CD4-positive, alpha-beta T cell treated with Interleukin-2 at 100 ng/mL for 4 hours (primary cell): ENCODE results near the gene SYT9.
A peak's percentile ranks its signal among the peaks of the same experiment; 100 is the strongest.

ENCODE experiments used
- DNase-seq: peaks from one replicate; pipeline ENCODE4 v3.0.0-alpha.2; 2020; ENCODE audit warnings: low spot score

The SYT9 gene

GRCh38 chr11:7427733-7428132, 176.0 kb downstream of the SYT9 start:
- DNase-seq, result no peak

GRCh38 chr11:7428196-7428595, 176.5 kb downstream of the SYT9 start:
- DNase-seq, result no peak

GRCh38 chr11:7430496-7430895, 178.8 kb downstream of the SYT9 start:
- DNase-seq, result no peak

- no peak for DNase-seq
These were observed 183.5 kb downstream of the SYT9 start for GRCh38 chr11:7435176-7435575.

- DNase-seq, result no peak
These were observed 184.4 kb downstream of the SYT9 start for GRCh38 chr11:7436146-7436545.

GRCh38 chr11:7436657-7437056, 185.0 kb downstream of the SYT9 start:
- DNase-seq, result peak; percentile 29

GRCh38 chr11:7437696-7438095, 186.0 kb downstream of the SYT9 start:
- no peak for DNase-seq

- no peak for DNase-seq
These were observed 188.1 kb downstream of the SYT9 start for GRCh38 chr11:7439746-7440320.

- peak; percentile 66 for DNase-seq
These were observed 191.0 kb downstream of the SYT9 start for GRCh38 chr11:7442588-7443215.

- DNase-seq, result no peak
These were observed 192.6 kb downstream of the SYT9 start for GRCh38 chr11:7444091-7444981.

- no peak for DNase-seq
These were observed 193.9 kb downstream of the SYT9 start for GRCh38 chr11:7445564-7445963.

- DNase-seq, result no peak
These were observed 196.5 kb downstream of the SYT9 start for GRCh38 chr11:7448201-7448600.

- no peak for DNase-seq
These were observed 197.6 kb downstream of the SYT9 start for GRCh38 chr11:7449211-7449840.

- no peak for DNase-seq
These were observed 198.1 kb downstream of the SYT9 start for GRCh38 chr11:7449841-7450214.

- DNase-seq, result no peak
These were observed 199.1 kb downstream of the SYT9 start for GRCh38 chr11:7450836-7451235.

- DNase-seq, result no peak
These were observed 199.8 kb downstream of the SYT9 start for GRCh38 chr11:7451520-7451919.

GRCh38 chr11:7451952-7452494, 200.3 kb downstream of the SYT9 start:
- no peak for DNase-seq

- DNase-seq, result no peak
These were observed 203.2 kb downstream of the SYT9 start for GRCh38 chr11:7454854-7455253.

- DNase-seq, result no peak
These were observed 205.5 kb downstream of the SYT9 start for GRCh38 chr11:7457211-7457610.

- no peak for DNase-seq
These were observed 211.0 kb downstream of the SYT9 start for GRCh38 chr11:7462706-7463105.

GRCh38 chr11:7467652-7468051, 215.9 kb downstream of the SYT9 start:
- DNase-seq, result no peak

- DNase-seq, result no peak
These were observed 217.7 kb downstream of the SYT9 start for GRCh38 chr11:7469351-7469865.
